Raji (cell line): ENCODE measurements around the gene LRP4.

Experiments used
- POLR2A ChIP-seq: IDR thresholded peaks from 2 replicates; pipeline ENCODE4 v1.6.1; 2011; ENCODE audit warnings: low read depth, low read length, control low read depth; ENCODE audit not compliant: insufficient read depth

Gene LRP4, protein sequence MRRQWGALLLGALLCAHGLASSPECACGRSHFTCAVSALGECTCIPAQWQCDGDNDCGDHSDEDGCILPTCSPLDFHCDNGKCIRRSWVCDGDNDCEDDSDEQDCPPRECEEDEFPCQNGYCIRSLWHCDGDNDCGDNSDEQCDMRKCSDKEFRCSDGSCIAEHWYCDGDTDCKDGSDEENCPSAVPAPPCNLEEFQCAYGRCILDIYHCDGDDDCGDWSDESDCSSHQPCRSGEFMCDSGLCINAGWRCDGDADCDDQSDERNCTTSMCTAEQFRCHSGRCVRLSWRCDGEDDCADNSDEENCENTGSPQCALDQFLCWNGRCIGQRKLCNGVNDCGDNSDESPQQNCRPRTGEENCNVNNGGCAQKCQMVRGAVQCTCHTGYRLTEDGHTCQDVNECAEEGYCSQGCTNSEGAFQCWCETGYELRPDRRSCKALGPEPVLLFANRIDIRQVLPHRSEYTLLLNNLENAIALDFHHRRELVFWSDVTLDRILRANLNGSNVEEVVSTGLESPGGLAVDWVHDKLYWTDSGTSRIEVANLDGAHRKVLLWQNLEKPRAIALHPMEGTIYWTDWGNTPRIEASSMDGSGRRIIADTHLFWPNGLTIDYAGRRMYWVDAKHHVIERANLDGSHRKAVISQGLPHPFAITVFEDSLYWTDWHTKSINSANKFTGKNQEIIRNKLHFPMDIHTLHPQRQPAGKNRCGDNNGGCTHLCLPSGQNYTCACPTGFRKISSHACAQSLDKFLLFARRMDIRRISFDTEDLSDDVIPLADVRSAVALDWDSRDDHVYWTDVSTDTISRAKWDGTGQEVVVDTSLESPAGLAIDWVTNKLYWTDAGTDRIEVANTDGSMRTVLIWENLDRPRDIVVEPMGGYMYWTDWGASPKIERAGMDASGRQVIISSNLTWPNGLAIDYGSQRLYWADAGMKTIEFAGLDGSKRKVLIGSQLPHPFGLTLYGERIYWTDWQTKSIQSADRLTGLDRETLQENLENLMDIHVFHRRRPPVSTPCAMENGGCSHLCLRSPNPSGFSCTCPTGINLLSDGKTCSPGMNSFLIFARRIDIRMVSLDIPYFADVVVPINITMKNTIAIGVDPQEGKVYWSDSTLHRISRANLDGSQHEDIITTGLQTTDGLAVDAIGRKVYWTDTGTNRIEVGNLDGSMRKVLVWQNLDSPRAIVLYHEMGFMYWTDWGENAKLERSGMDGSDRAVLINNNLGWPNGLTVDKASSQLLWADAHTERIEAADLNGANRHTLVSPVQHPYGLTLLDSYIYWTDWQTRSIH (N-terminal part only)

GRCh38 chr11:46918083-46918787 lies at the start of gene LRP4:
Gene LRP4, minus strand, starts transcription at chr11:46918550. Its CDS starts 171 bp downstream, at chr11:46918379.
- TF ChIP-seq POLR2A: no peak

DNA sequence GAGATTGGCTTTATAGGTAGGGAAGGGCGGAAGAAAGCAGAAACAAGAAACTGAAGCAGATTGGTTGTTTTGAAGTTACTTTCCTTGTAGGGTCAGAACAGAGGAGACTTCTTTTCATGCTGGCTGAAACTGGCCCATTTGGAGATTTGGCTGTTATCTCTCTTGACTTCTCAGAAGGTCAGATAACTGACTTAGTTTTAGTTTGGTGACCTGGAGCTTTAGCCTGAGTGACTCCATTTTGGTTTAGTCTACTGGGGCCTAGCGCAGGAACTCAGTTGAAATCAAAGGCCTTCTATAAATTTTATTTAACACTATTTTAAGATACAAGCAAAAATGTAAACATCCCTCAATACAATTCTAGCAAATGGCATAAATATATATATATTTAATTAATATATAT lies 49.6 kb upstream of the LRP4 start:
- TF ChIP-seq POLR2A: no peak

- no peak for TF ChIP-seq POLR2A
Measured at GRCh38 chr11:46966773-46967172, 48.4 kb upstream of the LRP4 start.

DNA sequence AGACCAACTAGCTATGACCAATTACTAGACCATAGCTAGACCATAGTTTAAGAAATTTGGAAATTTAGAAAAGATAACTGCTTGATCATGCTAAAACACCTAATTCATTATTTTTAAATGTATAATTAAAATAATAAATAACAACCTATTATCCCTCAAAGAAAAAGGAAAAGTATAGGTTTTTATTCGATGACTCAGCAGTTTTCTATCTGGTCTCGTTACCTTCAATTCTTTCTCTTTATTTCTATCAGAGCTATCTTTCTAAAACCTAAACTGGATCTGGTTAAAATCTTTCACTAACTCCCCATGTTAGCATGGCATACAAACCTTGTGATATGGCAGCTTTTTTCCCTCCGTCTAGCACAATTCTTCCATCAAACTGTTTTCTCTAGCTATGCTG lies 45.5 kb upstream of the LRP4 start:
- TF ChIP-seq POLR2A: no peak

DNA sequence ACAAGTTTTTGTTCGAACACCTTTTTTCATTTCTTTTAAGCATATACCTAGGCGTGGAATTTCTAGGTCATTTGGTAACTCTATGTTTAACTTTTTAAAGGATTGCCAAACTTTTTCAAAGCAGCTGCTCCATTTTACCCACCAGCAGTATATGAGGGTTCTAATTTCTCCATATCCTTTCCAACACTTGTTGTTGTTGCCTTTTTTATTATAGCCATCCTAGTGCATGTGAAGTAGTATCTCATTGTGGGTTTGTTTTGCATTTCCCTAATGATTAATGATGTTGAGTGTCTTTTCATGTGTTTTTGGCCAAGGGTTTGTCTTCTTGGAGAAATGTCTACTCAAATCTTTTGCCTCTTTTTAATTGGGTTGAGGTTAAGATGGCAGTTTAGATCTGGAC lies 42.7 kb upstream of the LRP4 start:
- TF ChIP-seq POLR2A: no peak

GRCh38 chr11:46958777-46959176 lies 40.4 kb upstream of the LRP4 start:
- no peak for TF ChIP-seq POLR2A

GRCh38 chr11:46953093-46953492 lies 34.7 kb upstream of the LRP4 start:
- no peak for TF ChIP-seq POLR2A

GRCh38 chr11:46952553-46952952 lies 34.2 kb upstream of the LRP4 start:
- no peak for TF ChIP-seq POLR2A

DNA sequence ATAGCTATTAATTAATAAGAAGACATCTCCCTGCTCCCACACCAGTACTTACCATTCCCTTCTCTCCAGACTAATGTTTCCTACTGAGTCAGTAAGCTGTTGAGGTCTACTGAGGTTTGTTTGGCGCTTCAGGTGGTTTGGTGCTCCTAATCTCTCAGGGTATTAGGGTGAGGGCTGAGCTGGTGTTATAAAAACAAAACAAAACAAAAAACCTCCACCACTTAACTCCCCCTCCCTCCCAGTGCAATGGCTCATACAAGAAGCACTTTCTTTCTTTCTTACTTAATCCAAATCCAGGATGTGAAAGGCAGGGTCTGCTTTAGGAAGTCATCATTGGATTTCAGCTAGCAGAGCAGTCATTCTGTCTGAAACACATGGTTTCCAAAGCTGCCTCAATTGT lies 33.5 kb upstream of the LRP4 start:
- TF ChIP-seq POLR2A: no peak

DNA sequence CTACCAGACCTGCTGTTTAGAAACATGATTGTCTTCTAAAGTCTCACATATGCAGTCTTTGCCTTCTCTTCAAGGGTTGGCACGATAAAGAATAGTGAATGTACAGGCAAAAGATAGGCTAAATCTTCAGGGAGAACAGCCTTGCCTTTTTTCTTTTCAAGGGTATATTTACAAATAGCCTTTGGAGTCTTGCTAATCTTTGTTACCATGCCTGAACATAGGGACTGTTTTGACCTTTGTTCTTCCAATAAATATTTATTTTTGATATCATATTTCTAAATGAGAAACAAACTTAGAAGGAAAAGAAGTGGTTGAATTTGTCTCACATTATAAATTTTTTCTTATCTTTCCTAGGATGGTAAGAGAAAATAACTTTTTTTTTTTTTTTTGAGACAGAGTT lies 30.9 kb upstream of the LRP4 start:
- no peak for TF ChIP-seq POLR2A

- no peak for TF ChIP-seq POLR2A
Measured at GRCh38 chr11:46948378-46949131, 30.2 kb upstream of the LRP4 start.

DNA sequence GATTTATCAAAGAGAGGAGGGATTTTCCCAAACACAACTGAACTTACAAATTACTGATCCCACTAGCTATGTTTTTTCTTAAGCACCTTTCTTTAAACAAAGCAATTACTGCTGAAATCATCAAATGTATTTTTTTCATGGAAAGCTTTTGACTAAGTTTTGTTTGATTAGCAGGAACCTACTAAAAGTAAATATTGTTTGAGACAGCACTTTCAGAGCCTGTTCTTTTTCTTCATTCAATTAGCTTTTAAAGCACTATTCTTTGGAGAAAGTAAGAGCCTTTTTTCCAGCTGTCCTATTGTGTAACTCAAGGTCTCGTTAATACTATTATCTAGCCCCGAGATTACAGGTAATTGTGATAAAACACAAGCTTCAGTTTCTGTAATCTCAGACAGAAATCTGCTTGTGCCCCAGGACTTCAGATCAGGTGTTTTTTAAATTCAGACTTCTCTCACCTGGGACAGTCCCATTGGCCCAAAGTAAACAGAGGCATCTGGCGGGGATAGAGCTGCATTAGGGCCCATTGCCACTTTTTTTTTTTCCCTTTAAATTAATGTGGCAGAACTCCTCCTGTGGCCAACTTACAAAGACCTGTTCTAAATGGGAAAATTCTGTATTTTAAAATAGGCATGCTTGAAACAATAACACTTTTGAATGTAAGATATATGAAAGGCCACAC lies 29.2 kb upstream of the LRP4 start:
- no peak for TF ChIP-seq POLR2A

DNA sequence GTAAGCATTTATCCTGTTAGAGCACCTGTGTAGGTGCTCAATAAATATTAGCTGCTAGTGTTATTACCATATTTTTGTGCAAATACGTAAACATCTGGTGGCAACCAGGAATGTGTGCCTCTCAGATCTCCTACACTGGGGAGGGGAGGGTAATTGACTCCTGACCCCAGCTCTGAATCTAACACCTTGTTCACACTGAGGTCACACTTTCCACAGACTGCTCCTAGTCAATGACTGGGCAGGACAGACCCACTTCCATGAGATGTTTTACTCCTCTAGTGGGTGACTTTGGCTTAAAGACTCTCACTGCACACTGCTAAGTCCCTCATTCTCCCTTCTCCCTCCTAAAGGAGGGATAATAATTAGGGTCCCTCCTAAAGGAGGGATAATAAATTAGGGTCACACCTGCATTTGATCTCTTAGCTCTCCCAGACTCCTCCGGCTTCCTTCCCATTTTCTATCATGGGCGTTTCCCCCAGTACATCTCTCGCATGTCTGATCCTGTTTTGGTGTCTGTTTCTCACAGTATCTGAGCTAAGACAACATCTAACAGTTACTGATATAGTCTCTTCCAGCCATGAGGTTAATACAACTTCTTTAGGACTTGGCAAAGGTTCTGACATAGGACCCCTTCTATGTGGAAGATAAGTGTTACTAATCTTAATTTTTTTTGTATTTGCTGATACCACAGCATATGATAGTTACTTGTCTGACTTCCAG lies 26.2 kb upstream of the LRP4 start:
- no peak for TF ChIP-seq POLR2A
